ENCODE results near the gene PRMT2. TPM values are rescaled to one million over a fixed set of nuclear protein-coding genes. Genes with fewer than 3 reads are reported as not detected.

Gene PRMT2
- total RNA-seq, 1 experiment from 2014 or later, result 53.7 TPM

DNA sequence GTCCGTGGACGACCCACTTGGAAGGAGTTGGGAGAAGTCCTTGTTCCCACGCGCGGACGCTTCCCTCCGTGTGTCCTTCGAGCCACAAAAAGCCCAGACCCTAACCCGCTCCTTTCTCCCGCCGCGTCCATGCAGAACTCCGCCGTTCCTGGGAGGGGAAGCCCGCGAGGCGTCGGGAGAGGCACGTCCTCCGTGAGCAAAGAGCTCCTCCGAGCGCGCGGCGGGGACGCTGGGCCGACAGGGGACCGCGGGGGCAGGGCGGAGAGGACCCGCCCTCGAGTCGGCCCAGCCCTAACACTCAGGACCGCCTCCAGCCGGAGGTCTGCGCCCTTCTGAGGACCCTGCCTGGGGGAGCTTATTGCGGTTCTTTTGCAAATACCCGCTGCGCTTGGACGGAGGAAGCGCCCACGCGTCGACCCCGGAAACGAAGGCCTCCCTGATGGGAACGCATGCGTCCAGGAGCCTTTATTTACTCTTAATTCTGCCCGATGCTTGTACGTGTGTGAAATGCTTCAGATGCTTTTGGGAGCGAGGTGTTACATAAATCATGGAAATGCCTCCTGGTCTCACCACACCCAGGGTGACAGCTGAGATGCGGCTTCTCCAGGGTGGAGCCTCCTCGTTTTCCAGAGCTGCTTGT lies 32.4 kb downstream of the PRMT2 start:
- ATAC-seq, result peak; percentile 86
- POLR2A ChIA-PET, result interaction anchor here (0.5 to 0.9 kb wide), 2 partner anchors 33 to 197 kb away, joined by 3 to 6 read pairs; partner anchors contain the start of gene PRMT2
- no peak overlapping the region for H3K27ac Mint-ChIP-seq

More for the DNA sequence above, 32.4 kb downstream of the PRMT2 start:
- CTCF ChIA-PET, result interaction anchor here (0.8 kb wide), 1 partner anchor 343 kb away, joined by 3 read pairs; no protein-coding TSS in a partner anchor
- TF ChIP-seq, protein P1, sequence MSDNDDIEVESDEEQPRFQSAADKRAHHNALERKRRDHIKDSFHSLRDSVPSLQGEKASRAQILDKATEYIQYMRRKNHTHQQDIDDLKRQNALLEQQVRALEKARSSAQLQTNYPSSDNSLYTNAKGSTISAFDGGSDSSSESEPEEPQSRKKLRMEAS (CRISPR knock-in tag; IDR thresholded peaks at IDR 0.05), result peak; percentile 73; the same call in 1 of the 2 replicates
- no peak for TF ChIP-seq ZNF138 (CRISPR knock-in tag; conservative IDR thresholded peaks at IDR 0.05)
- no peak for TF ChIP-seq NFYB (CRISPR knock-in tag; conservative IDR thresholded peaks at IDR 0.05; ENCODE audit: low read depth)
- no peak for TF ChIP-seq CBFB (CRISPR knock-in tag; IDR thresholded peaks at IDR 0.05; ENCODE audit: low read depth)
- no peak for TF ChIP-seq ESRRA (CRISPR knock-in tag; IDR thresholded peaks at IDR 0.05; ENCODE audit: borderline replicate concordance)
- TF ChIP-seq, protein P2, sequence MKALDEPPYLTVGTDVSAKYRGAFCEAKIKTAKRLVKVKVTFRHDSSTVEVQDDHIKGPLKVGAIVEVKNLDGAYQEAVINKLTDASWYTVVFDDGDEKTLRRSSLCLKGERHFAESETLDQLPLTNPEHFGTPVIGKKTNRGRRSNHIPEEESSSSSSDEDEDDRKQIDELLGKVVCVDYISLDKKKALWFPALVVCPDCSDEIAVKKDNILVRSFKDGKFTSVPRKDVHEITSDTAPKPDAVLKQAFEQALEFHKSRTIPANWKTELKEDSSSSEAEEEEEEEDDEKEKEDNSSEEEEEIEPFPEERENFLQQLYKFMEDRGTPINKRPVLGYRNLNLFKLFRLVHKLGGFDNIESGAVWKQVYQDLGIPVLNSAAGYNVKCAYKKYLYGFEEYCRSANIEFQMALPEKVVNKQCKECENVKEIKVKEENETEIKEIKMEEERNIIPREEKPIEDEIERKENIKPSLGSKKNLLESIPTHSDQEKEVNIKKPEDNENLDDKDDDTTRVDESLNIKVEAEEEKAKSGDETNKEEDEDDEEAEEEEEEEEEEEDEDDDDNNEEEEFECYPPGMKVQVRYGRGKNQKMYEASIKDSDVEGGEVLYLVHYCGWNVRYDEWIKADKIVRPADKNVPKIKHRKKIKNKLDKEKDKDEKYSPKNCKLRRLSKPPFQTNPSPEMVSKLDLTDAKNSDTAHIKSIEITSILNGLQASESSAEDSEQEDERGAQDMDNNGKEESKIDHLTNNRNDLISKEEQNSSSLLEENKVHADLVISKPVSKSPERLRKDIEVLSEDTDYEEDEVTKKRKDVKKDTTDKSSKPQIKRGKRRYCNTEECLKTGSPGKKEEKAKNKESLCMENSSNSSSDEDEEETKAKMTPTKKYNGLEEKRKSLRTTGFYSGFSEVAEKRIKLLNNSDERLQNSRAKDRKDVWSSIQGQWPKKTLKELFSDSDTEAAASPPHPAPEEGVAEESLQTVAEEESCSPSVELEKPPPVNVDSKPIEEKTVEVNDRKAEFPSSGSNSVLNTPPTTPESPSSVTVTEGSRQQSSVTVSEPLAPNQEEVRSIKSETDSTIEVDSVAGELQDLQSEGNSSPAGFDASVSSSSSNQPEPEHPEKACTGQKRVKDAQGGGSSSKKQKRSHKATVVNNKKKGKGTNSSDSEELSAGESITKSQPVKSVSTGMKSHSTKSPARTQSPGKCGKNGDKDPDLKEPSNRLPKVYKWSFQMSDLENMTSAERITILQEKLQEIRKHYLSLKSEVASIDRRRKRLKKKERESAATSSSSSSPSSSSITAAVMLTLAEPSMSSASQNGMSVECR (CRISPR knock-in tag; IDR thresholded peaks at IDR 0.05; ENCODE audit: borderline replicate concordance), result peak; percentile 59; the same call in 1 of the 2 replicates
- TF ChIP-seq TCF7 (CRISPR knock-in tag; IDR thresholded peaks at IDR 0.05; ENCODE audit: low read depth), result no peak
- 0 out of 2 replicates have a peak, but pooled peaks have one; percentile 8 for TF ChIP-seq ATF1 (CRISPR knock-in tag; IDR thresholded peaks at IDR 0.05)
- TF ChIP-seq SP1 (CRISPR knock-in tag; conservative IDR thresholded peaks at IDR 0.05), result peak; percentile 50
- TF ChIP-seq ZNF317 (CRISPR knock-in tag; IDR thresholded peaks at IDR 0.05; ENCODE audit: borderline replicate concordance, low read depth), result no peak
- TF ChIP-seq, protein P3, sequence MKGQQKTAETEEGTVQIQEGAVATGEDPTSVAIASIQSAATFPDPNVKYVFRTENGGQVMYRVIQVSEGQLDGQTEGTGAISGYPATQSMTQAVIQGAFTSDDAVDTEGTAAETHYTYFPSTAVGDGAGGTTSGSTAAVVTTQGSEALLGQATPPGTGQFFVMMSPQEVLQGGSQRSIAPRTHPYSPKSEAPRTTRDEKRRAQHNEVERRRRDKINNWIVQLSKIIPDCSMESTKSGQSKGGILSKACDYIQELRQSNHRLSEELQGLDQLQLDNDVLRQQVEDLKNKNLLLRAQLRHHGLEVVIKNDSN (CRISPR knock-in tag; IDR thresholded peaks at IDR 0.05), result peak; percentile 56; the same call in 1 of the 2 replicates
- TF ChIP-seq RELA (CRISPR knock-in tag; IDR thresholded peaks at IDR 0.05; ENCODE audit: borderline replicate concordance), result no peak
- TF ChIP-seq ZNF423 (CRISPR knock-in tag; IDR thresholded peaks at IDR 0.05), result 0 out of 2 replicates have a peak, but pooled peaks have one; percentile 2
- TF ChIP-seq, protein P4, sequence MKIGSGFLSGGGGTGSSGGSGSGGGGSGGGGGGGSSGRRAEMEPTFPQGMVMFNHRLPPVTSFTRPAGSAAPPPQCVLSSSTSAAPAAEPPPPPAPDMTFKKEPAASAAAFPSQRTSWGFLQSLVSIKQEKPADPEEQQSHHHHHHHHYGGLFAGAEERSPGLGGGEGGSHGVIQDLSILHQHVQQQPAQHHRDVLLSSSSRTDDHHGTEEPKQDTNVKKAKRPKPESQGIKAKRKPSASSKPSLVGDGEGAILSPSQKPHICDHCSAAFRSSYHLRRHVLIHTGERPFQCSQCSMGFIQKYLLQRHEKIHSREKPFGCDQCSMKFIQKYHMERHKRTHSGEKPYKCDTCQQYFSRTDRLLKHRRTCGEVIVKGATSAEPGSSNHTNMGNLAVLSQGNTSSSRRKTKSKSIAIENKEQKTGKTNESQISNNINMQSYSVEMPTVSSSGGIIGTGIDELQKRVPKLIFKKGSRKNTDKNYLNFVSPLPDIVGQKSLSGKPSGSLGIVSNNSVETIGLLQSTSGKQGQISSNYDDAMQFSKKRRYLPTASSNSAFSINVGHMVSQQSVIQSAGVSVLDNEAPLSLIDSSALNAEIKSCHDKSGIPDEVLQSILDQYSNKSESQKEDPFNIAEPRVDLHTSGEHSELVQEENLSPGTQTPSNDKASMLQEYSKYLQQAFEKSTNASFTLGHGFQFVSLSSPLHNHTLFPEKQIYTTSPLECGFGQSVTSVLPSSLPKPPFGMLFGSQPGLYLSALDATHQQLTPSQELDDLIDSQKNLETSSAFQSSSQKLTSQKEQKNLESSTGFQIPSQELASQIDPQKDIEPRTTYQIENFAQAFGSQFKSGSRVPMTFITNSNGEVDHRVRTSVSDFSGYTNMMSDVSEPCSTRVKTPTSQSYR (CRISPR knock-in tag; IDR thresholded peaks at IDR 0.05), result 0 out of 2 replicates have a peak, but pooled peaks have one; percentile 24
- peak; percentile 69; the same call in 1 of the 2 replicates for TF ChIP-seq TP53 (CRISPR knock-in tag; IDR thresholded peaks at IDR 0.05)
- TF ChIP-seq EMX1 (CRISPR knock-in tag; IDR thresholded peaks at IDR 0.05), result no peak
- TF ChIP-seq MYBL2 (CRISPR knock-in tag; IDR thresholded peaks at IDR 0.05), result peak; percentile 66; the same call in 1 of the 2 replicates
- 0 out of 2 replicates have a peak, but pooled peaks have one; percentile 66 for TF ChIP-seq ZNF219 (CRISPR knock-in tag; IDR thresholded peaks at IDR 0.05; ENCODE audit: borderline replicate concordance)
- TF ChIP-seq, protein P5, sequence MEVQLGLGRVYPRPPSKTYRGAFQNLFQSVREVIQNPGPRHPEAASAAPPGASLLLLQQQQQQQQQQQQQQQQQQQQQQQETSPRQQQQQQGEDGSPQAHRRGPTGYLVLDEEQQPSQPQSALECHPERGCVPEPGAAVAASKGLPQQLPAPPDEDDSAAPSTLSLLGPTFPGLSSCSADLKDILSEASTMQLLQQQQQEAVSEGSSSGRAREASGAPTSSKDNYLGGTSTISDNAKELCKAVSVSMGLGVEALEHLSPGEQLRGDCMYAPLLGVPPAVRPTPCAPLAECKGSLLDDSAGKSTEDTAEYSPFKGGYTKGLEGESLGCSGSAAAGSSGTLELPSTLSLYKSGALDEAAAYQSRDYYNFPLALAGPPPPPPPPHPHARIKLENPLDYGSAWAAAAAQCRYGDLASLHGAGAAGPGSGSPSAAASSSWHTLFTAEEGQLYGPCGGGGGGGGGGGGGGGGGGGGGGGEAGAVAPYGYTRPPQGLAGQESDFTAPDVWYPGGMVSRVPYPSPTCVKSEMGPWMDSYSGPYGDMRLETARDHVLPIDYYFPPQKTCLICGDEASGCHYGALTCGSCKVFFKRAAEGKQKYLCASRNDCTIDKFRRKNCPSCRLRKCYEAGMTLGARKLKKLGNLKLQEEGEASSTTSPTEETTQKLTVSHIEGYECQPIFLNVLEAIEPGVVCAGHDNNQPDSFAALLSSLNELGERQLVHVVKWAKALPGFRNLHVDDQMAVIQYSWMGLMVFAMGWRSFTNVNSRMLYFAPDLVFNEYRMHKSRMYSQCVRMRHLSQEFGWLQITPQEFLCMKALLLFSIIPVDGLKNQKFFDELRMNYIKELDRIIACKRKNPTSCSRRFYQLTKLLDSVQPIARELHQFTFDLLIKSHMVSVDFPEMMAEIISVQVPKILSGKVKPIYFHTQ (CRISPR knock-in tag; IDR thresholded peaks at IDR 0.05), result no peak
- TF ChIP-seq, protein P6, sequence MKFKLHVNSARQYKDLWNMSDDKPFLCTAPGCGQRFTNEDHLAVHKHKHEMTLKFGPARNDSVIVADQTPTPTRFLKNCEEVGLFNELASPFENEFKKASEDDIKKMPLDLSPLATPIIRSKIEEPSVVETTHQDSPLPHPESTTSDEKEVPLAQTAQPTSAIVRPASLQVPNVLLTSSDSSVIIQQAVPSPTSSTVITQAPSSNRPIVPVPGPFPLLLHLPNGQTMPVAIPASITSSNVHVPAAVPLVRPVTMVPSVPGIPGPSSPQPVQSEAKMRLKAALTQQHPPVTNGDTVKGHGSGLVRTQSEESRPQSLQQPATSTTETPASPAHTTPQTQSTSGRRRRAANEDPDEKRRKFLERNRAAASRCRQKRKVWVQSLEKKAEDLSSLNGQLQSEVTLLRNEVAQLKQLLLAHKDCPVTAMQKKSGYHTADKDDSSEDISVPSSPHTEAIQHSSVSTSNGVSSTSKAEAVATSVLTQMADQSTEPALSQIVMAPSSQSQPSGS (CRISPR knock-in tag; IDR thresholded peaks at IDR 0.05; ENCODE audit: borderline replicate concordance, low read depth), result no peak
- H3K4me3 Mint-ChIP-seq, result peak overlapping the region; percentile 81
- H3K4me1 Mint-ChIP-seq, result peaks cover 16% of the 10 kb centered on the region
- H3K27me3 Mint-ChIP-seq (ENCODE audit: low read depth), result peaks cover 35% of the 10 kb centered on the region
- H3K9me3 Mint-ChIP-seq, result no peaks in the 10 kb centered on the region
- DNase-seq (ENCODE audit: low spot score), result peak; percentile 57
- peaks cover 3% of the 10 kb centered on the region; the same call in 1 of the 2 replicates for H3K36me3 Mint-ChIP-seq
